H1 (cell line): ENCODE data around the gene COL1A1. TPM values are rescaled to one million over a fixed set of nuclear protein-coding genes. Genes with fewer than 3 reads are reported as not detected.
A peak's percentile ranks its signal among the peaks of the same experiment; 100 is the strongest.

Experiments used
- CTCF ChIA-PET: fragments of 300-600 bp; sonication (Branson Sonifier 250); formaldehyde crosslinking; loops from one replicate; lab custom pipeline; 2021; ENCODE audit not compliant: partially characterized antibody; lab: Charles Lee
- POLR2A ChIA-PET: fragments of 300-600 bp; sonication (Branson Sonifier 250); formaldehyde crosslinking; loops from one replicate; lab custom pipeline; 2021; ENCODE audit warnings: inconsistent platforms; ENCODE audit not compliant: partially characterized antibody; lab: Charles Lee
- DNase-seq, 2 experiments: peaks; one replicate each; pipeline versions ENCODE4 v3.0.0 to v3.0.0-alpha.2; 2010 to 2022; ENCODE audit warnings: low spot score in 2 of 2, low read depth in 1 of 2, mixed read lengths in 1 of 2
- FAIRE-seq: peaks from 2 replicates; lab custom pipeline; 2011; peaks lifted over from hg19 to GRCh38; lab: Jason Lieb, UNC
- H2AFZ ChIP-seq: 2 replicates; pipeline ENCODE4 v1.8.1; 2012; ENCODE audit warnings: low read length, inconsistent platforms
- H2AK5ac ChIP-seq: 2 replicates; pipeline ENCODE4 v1.6.1; 2013; ENCODE audit warnings: low read depth, low read length
- H2BK120ac ChIP-seq: replicated peaks from 2 replicates; pipeline ENCODE3; 2013; ENCODE audit warnings: low read depth, low read length, inconsistent platforms
- H2BK12ac ChIP-seq: 2 replicates; pipeline ENCODE4 v1.6.1; 2013; ENCODE audit warnings: low read depth, low read length
- H2BK15ac ChIP-seq: 2 replicates; pipeline ENCODE4 v1.6.1; 2013; ENCODE audit warnings: low read length
- H2BK20ac ChIP-seq: 2 replicates; pipeline ENCODE4 v1.6.1; 2013; ENCODE audit warnings: low read length
- H2BK5ac ChIP-seq: 2 replicates; pipeline ENCODE4 v1.6.1; 2013; ENCODE audit warnings: low read depth, low read length
- H3K14ac ChIP-seq: 2 replicates; pipeline ENCODE4 v1.6.1; 2013; ENCODE audit warnings: inconsistent platforms; ENCODE audit not compliant: insufficient read length
- H3K18ac ChIP-seq: 2 replicates; pipeline ENCODE4 v1.6.1; 2013; ENCODE audit warnings: low read length; ENCODE audit errors: extremely low read depth
- H3K23ac ChIP-seq: 2 replicates; pipeline ENCODE4 v1.6.1; 2013; ENCODE audit warnings: inconsistent platforms; ENCODE audit not compliant: insufficient read length
- H3K23me2 ChIP-seq: 2 replicates; pipeline ENCODE4 v1.6.1; 2013; ENCODE audit warnings: low read depth, low read length
- H3K27ac ChIP-seq: 2 replicates; pipeline ENCODE4 v1.6.1; 2011; ENCODE audit warnings: low read depth, low read length, inconsistent platforms
- H3K27me3 ChIP-seq, 4 experiments: replicated peaks in 1 of 4; 1 replicate in 1 of 4; 2 replicates in 3 of 4; pipeline versions ENCODE4 v1.6.1 to v1.8.1; 2011 to 2013; ENCODE audit warnings: low read length in 3 of 4, mild to moderate bottlenecking in 3 of 4, inconsistent platforms in 2 of 4, mixed read lengths in 2 of 4, moderate library complexity in 1 of 4; ENCODE audit not compliant: control insufficient read depth in 3 of 4, insufficient read depth in 3 of 4; ENCODE audit errors: extremely low read depth in 1 of 4
- H3K36me3 ChIP-seq, 4 experiments: 2 replicates each; pipeline versions ENCODE4 v1.6.1 to v1.8.1; 2011 to 2013; ENCODE audit warnings: mild to moderate bottlenecking in 4 of 4, low read length in 3 of 4, moderate library complexity in 2 of 4, control low read depth in 1 of 4, inconsistent platforms in 1 of 4; ENCODE audit not compliant: insufficient read depth in 4 of 4, control insufficient read depth in 2 of 4
- H3K4ac ChIP-seq: replicated peaks from 2 replicates; pipeline ENCODE3; 2013; ENCODE audit warnings: low read length, low read depth, mixed read lengths, inconsistent platforms; ENCODE audit not compliant: insufficient read length
- H3K4me1 ChIP-seq, 4 experiments: replicated peaks in 1 of 4; 1 replicate in 1 of 4; 2 replicates in 3 of 4; pipeline versions ENCODE4 v1.6.1 to v1.8.1; 2011 to 2013; ENCODE audit warnings: low read length in 3 of 4, inconsistent platforms in 2 of 4, mixed read lengths in 1 of 4; ENCODE audit not compliant: insufficient read depth in 4 of 4, control insufficient read depth in 3 of 4
- H3K4me2 ChIP-seq, 2 experiments: 2 replicates each; pipeline versions ENCODE4 v1.6.1 to v1.8.1; 2011 to 2013; ENCODE audit warnings: low read depth in 2 of 2, low read length in 2 of 2, control low read depth in 1 of 2, inconsistent platforms in 1 of 2, mild to moderate bottlenecking in 1 of 2; ENCODE audit not compliant: insufficient read depth in 1 of 2
- H3K4me3 ChIP-seq, 4 experiments: fragments of 200-600, 300-600 bp in 1 of 4; sonication (generic), shearing (Covaris generic), sonication (Bioruptor Twin) in 1 of 4; 2 replicates each; pipeline versions ENCODE4 v1.5.1 to v1.8.1; 2011 to 2016; ENCODE audit warnings: low read length in 4 of 4, low read depth in 3 of 4, control low read depth in 2 of 4, inconsistent platforms in 2 of 4, mild to moderate bottlenecking in 2 of 4, mixed read lengths in 1 of 4, moderate library complexity in 1 of 4; ENCODE audit not compliant: insufficient read depth in 2 of 4; ENCODE audit errors: extremely low read depth in 1 of 4
- H3K56ac ChIP-seq: replicated peaks from 2 replicates; pipeline ENCODE3; 2013; ENCODE audit warnings: low read depth, mild to moderate bottlenecking, mixed read lengths, low read length, inconsistent platforms; ENCODE audit not compliant: insufficient read length
- H3K79me1 ChIP-seq: 2 replicates; pipeline ENCODE4 v1.6.1; 2013; ENCODE audit warnings: low read depth, low read length, control low read depth
- H3K79me2 ChIP-seq, 2 experiments: 2 replicates each; pipeline versions ENCODE4 v1.6.1 to v1.8.1; 2012 to 2013; ENCODE audit warnings: low read length in 2 of 2, mild to moderate bottlenecking in 2 of 2, inconsistent platforms in 1 of 2; ENCODE audit not compliant: insufficient read depth in 2 of 2, control insufficient read depth in 1 of 2
- H3K9ac ChIP-seq, 4 experiments: replicated peaks in 1 of 4; 1 replicate in 1 of 4; 2 replicates in 3 of 4; pipeline versions ENCODE4 v1.6.1 to v1.8.1; 2011 to 2013; ENCODE audit warnings: low read depth in 3 of 4, low read length in 3 of 4, control low read depth in 2 of 4, mild to moderate bottlenecking in 2 of 4, moderate library complexity in 2 of 4, inconsistent platforms in 1 of 4; ENCODE audit errors: extremely low read depth in 1 of 4
- H3K9me3 ChIP-seq, 2 experiments: 2 replicates each; pipeline versions ENCODE4 v1.6.1 to v1.8.1; 2012 to 2013; ENCODE audit warnings: mild to moderate bottlenecking in 2 of 2, moderate library complexity in 2 of 2, control low read depth in 1 of 2, inconsistent platforms in 1 of 2, low read depth in 1 of 2, low read length in 1 of 2, mixed read lengths in 1 of 2; ENCODE audit not compliant: insufficient read depth in 2 of 2
- H4K20me1 ChIP-seq, 2 experiments: replicated peaks in 1 of 2; 2 replicates each; pipeline versions ENCODE3 to v1.8.1; 2011 to 2013; ENCODE audit warnings: inconsistent platforms in 2 of 2, low read length in 2 of 2, mild to moderate bottlenecking in 1 of 2; ENCODE audit not compliant: insufficient read depth in 2 of 2, control insufficient read depth in 1 of 2
- H4K5ac ChIP-seq: 2 replicates; pipeline ENCODE4 v1.6.1; 2013; ENCODE audit warnings: low read length, low read depth, mixed read lengths, inconsistent platforms; ENCODE audit not compliant: insufficient read length
- H4K8ac ChIP-seq: 2 replicates; pipeline ENCODE4 v1.8.0; 2013; ENCODE audit warnings: mild to moderate bottlenecking, moderate library complexity, low read length, inconsistent platforms; ENCODE audit not compliant: insufficient read depth; ENCODE audit errors: extremely low read depth
- H4K91ac ChIP-seq: replicated peaks from 2 replicates; pipeline ENCODE3; 2013; ENCODE audit warnings: low read length, mixed read lengths, inconsistent platforms; ENCODE audit not compliant: insufficient read length
- ASH2L ChIP-seq: fragments of 200-600, 300-600 bp; sonication (generic); IDR thresholded peaks from one replicate; pipeline ENCODE4 v1.7.1; 2017; ENCODE audit warnings: low read length
- CREB1 ChIP-seq: IDR thresholded peaks from 2 replicates; pipeline ENCODE4 v1.6.1; 2012; ENCODE audit warnings: inconsistent platforms
- E2F6 ChIP-seq: IDR thresholded peaks from 2 replicates; pipeline ENCODE4 v1.6.1; 2012; ENCODE audit warnings: inconsistent platforms
- FOSL1 ChIP-seq: IDR thresholded peaks from 2 replicates; pipeline ENCODE4 v1.6.1; 2011; ENCODE audit warnings: mild to moderate bottlenecking, low read depth, low read length, moderate library complexity; ENCODE audit not compliant: insufficient read depth
- KDM4A ChIP-seq: IDR thresholded peaks from one replicate; pipeline ENCODE4 v1.7.1; 2012; ENCODE audit warnings: low read depth, mild to moderate bottlenecking, moderate library complexity, low read length, inconsistent platforms; ENCODE audit not compliant: severe bottlenecking
- KDM5A ChIP-seq: fragments of 200-600 bp; IDR thresholded peaks from 2 replicates; pipeline ENCODE4 v1.7.1; 2012; ENCODE audit warnings: mild to moderate bottlenecking, low read length, inconsistent platforms, mixed read lengths
- POLR2AphosphoS5 ChIP-seq: IDR thresholded peaks from 2 replicates; pipeline ENCODE4 v1.6.1; 2011; ENCODE audit warnings: low read depth, low read length
- SP4 ChIP-seq: IDR thresholded peaks from 2 replicates; pipeline ENCODE4 v1.6.1; 2012; ENCODE audit warnings: low read length, inconsistent platforms
- TAF7 ChIP-seq: optimal IDR thresholded peaks from 2 replicates; pipeline ENCODE3; 2011; ENCODE audit warnings: low read depth, mild to moderate bottlenecking, inconsistent platforms, low read length, moderate library complexity, borderline replicate concordance
- TBP ChIP-seq: IDR thresholded peaks from 2 replicates; pipeline ENCODE4 v1.6.1; 2011; ENCODE audit warnings: low read depth, low read length, improper control_type of control experiment
- WGBS, 2 experiments: shearing (Covaris generic) in 1 of 2; methylation state at CpG; one replicate each; pipeline versions ENCODE4 v1.1.6 to v1.1.7; 2013 to 2015; ENCODE audit warnings: low lambda C conversion rate in 2 of 2, mixed read lengths in 2 of 2, inconsistent platforms in 1 of 2, low coverage in 1 of 2, missing lambda C conversion rate in 1 of 2; ENCODE audit not compliant: insufficient replicate concordance in 2 of 2, insufficient coverage in 1 of 2, insufficient read length in 1 of 2; ENCODE audit errors: extremely low coverage in 1 of 2, missing lambda C conversion rate in 1 of 2; 5-methylcytosine and 5-hydroxymethylcytosine counted together
- polyA plus RNA-seq, 7 experiments: library from polyadenylated mRNA; depleted of rRNA in 3 of 7; stranded (reverse) in 5 of 7; unstranded in 2 of 7; fragments of >200 nt in 5 of 7; fragments of 200-250 nt in 2 of 7; gene quantifications; 1 replicate in 5 of 7; 2 replicates in 1 of 7; 4 replicates in 1 of 7; pipeline versions ENCODE4 v1.2.1 to v1.2.3, GENCODE V29; 2011 to 2013; ENCODE audit warnings: missing spikeins in 2 of 7, mixed read lengths in 2 of 7
- total RNA-seq: library from RNA; stranded (reverse); fragmentation: NEBNext Ultra II Directional; extraction: Animal tissue kit (Norgen Biotek cat#: 25700); gene quantifications from 2 replicates; pipeline ENCODE4 v1.2.1, GENCODE V29; 2021

COL1A1 gene
- total and polyA plus RNA-seq, 2 of the 8 experiments (the other 6 are each of a cell fraction or from before 2014, with no cell fraction given): 14.1 to 80.4 TPM

- WGBS, 2 experiments: 92% methylated on average over 11 of the region's 16 CpGs; no CpG with 5 or more reads in 1 of the 2 experiments
- TF ChIP-seq KDM4A: no peak
- TF ChIP-seq CREB1: no peak
- no peak for TF ChIP-seq POLR2AphosphoS5
- no peak for TF ChIP-seq TAF7
- TF ChIP-seq ASH2L: no peak
- no peak for TF ChIP-seq SP4
- no peak for TF ChIP-seq TBP
- no peak for TF ChIP-seq FOSL1
- no peak for TF ChIP-seq E2F6
- TF ChIP-seq KDM5A: no peak
- H3K9ac ChIP-seq: no peak overlapping the region
- no peak for FAIRE-seq
- H3K79me1 ChIP-seq: no peaks in the 10 kb centered on the region
- no peaks in the 10 kb centered on the region for H4K20me1 ChIP-seq
- peak overlapping the region; percentile 72; the same call in 1 of the 2 replicates for H2BK12ac ChIP-seq
- H3K23me2 ChIP-seq: peaks cover 27% of the 10 kb centered on the region
- H3K4me1 ChIP-seq: peaks cover 0 to 9% (median 7%) of the 10 kb centered on the region in 4 experiments; a peak in 6 of 7 replicates
- H2BK5ac ChIP-seq: no peak overlapping the region
- H4K8ac ChIP-seq: no peak overlapping the region; the same call in 1 of the 2 replicates
- peaks cover 2 to 17% (median 15%) of the 10 kb centered on the region in 4 experiments; a peak in 6 of 7 replicates for H3K27me3 ChIP-seq
- H2AK5ac ChIP-seq: peak overlapping the region; percentile 11; the same call in 1 of the 2 replicates
- H3K4ac ChIP-seq: no peak overlapping the region
- H3K4me2 ChIP-seq: no peak overlapping the region
- H2AFZ ChIP-seq: no peak overlapping the region
- H4K5ac ChIP-seq: no peak overlapping the region
- H3K14ac ChIP-seq: no peak overlapping the region
- no peak overlapping the region for H3K18ac ChIP-seq
- no peak overlapping the region for H2BK120ac ChIP-seq
- peak overlapping the region; percentile 9 for H2BK15ac ChIP-seq
- POLR2A ChIA-PET: no interaction called here
- no peaks in the 10 kb centered on the region for H3K79me2 ChIP-seq
- no peak for DNase-seq
- H3K23ac ChIP-seq: no peak overlapping the region
- H3K36me3 ChIP-seq: no peaks in the 10 kb centered on the region
- H4K91ac ChIP-seq: peak overlapping the region; percentile 25
- H3K9me3 ChIP-seq: no peaks in the 10 kb centered on the region
- CTCF ChIA-PET: interaction anchor here (1.3 to 21.5 kb wide), 5 partner anchors 13 to 144 kb away, joined by 3 to 299 read pairs (median 57); partner anchors contain the start of genes PDK2, SAMD14 and SGCA
- H3K4me3 ChIP-seq: no peak overlapping the region
- H2BK20ac ChIP-seq: no peak overlapping the region
- no peak overlapping the region for H3K56ac ChIP-seq
- H3K27ac ChIP-seq: no peak overlapping the region; the same call in 1 of the 2 replicates
Measured at GRCh38 chr17:50153650-50154575, 47.5 kb downstream of the COL1A1 start.
